ENCODE data around the gene PNPLA1. TPM values are rescaled to one million over a fixed set of nuclear protein-coding genes. Genes with fewer than 3 reads are reported as not detected.

Gene PNPLA1
- polyA plus RNA-seq, 4 donors: 0.11 to 2.7 (median 2.4) TPM

DNA sequence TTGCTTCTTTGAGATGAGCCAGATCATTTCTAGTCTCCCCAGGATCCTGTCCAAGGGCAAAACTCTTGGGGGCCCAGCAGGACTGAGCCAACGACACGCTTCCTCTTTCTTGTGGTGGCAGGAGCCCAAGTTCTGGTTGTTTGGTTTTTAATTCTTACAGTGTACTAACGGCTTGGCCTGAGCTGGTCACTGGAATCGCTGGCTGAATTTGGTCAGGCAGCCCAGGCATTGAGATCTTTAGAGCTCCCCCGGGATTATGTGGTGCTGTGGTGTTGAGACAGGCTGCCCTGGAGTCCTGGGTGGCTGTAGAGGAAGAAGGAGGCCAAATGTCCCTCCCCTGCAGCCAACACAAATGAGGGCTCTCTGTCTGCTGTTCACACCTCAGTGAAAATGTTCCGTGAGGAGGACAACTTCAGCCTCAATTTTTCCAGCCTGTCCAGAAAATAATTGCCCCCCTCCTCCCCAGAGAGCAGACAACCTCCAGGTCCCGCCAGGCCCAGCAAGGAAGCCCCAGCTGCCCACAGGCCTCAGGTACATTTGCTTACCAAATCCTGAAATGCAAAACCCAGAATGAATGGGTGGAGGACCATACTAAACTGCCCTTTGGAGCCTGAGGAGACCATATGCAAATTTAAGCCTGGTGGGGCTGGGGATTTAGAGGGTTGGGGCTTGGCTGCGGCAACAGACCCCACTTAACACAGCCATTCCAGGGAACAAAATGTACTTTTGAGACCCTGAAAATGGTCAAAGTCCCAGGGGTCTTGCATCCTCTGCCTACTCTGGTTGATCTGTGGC is 43.2 kb downstream of the PNPLA1 start:
- DNase-seq (ENCODE audit: low read depth in 4 of 4, low spot score in 3 of 4): no peak

- DNase-seq (ENCODE audit: low read depth in 4 of 4, low spot score in 3 of 4): no peak
Observed at GRCh38 chr6:36313649-36313936, 43.7 kb downstream of the PNPLA1 start.

- no peak for DNase-seq (ENCODE audit: low read depth in 4 of 4, low spot score in 3 of 4)
Observed at GRCh38 chr6:36314221-36315014, 44.6 kb downstream of the PNPLA1 start.

DNA sequence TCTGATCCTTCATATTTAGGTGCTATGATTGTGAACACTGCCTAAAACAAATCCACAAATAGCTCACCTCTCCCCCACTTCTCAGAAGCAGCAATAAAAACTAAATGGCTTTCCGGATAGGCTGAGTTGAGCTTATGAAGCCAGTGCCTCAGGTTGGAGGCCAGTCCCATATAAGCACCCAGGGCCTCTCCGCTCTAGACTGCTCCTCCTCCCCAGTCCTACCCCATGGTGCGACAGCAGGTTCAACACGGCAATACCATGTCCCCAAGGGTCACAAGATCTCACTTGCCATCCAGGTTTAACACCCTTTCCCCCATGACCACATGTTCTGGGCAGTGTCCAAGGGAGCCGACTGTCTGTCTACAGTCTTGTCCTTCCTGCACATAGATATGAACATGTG is 46.1 kb downstream of the PNPLA1 start:
- no peak for DNase-seq (ENCODE audit: low read depth in 4 of 4, low spot score in 3 of 4)

DNA sequence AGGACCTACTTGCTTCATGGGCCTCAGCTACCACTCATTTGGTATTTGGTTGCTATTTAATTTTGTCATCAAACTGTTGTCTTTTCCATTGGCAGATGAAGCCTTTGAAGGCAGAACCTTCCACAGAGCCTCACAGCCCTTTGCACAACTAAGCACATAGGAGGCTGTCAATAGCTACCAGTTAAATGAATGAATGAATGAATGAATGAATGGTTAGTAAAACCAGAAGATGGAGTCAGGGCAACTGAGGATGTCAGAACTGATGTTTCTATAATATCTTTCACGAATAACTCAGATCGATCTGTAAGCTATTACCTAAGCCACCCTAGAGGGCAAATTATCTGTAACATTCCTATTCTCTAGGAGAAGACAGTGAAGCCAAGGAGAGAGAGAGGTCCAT is 47.8 kb downstream of the PNPLA1 start:
- DNase-seq (ENCODE audit: low read depth in 4 of 4, low spot score in 3 of 4): no peak

GRCh38 chr6:36318690-36319435 is 49.0 kb downstream of the PNPLA1 start:
- DNase-seq (ENCODE audit: low read depth in 4 of 4, low spot score in 3 of 4): no peak

- DNase-seq (ENCODE audit: low read depth in 4 of 4, low spot score in 3 of 4): no peak
Observed at GRCh38 chr6:36319436-36319762, 49.5 kb downstream of the PNPLA1 start.

DNA sequence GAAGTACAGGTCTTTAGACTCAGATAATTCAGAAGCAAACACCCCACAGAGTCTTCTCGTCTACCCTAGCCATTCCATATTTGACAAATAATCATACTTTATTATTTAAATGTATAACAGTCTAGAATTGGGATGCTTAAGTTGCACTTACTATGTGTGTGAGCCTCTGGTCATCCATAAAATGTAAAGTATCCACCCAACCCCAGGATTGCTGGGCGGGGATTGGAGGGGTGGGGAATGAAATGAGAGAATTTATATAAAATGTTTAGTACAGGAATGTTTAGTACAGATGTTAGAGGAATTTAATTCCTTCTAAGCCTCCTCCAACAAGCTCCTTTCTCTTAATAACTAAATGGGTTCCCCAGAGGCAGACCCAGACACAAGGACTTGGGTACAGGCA is 50.0 kb downstream of the PNPLA1 start:
- DNase-seq (ENCODE audit: low read depth in 4 of 4, low spot score in 3 of 4): no peak

- no peak for DNase-seq (ENCODE audit: low read depth in 4 of 4, low spot score in 3 of 4)
Observed at GRCh38 chr6:36320475-36320874, 50.6 kb downstream of the PNPLA1 start.

DNA sequence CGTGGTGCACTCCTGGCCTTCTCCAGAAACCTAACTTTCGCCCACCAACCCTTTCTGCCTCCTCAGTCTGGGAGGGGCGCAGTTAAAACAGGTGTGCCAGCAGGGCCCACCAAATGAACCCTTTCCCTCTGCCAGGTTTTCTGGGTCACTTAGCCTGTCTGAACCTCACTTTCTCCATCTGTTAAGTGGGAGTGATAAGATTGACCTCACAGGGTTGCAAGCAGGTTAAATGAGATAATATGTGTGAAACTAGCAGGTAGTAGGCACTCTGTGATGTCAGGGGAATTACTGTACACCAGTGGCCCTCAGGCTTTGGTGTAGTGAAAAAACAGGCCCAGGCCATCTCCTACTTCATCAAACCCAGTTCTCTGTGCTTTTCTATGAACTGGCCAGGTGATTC is 52.7 kb downstream of the PNPLA1 start:
- DNase-seq (ENCODE audit: low read depth in 4 of 4, low spot score in 3 of 4): no peak

GRCh38 chr6:36323062-36323461 is 53.2 kb downstream of the PNPLA1 start:
- DNase-seq (ENCODE audit: low read depth in 4 of 4, low spot score in 3 of 4): no peak

- DNase-seq (ENCODE audit: low read depth in 4 of 4, low spot score in 3 of 4): no peak
Observed at GRCh38 chr6:36324191-36324590, 54.3 kb downstream of the PNPLA1 start.

DNA sequence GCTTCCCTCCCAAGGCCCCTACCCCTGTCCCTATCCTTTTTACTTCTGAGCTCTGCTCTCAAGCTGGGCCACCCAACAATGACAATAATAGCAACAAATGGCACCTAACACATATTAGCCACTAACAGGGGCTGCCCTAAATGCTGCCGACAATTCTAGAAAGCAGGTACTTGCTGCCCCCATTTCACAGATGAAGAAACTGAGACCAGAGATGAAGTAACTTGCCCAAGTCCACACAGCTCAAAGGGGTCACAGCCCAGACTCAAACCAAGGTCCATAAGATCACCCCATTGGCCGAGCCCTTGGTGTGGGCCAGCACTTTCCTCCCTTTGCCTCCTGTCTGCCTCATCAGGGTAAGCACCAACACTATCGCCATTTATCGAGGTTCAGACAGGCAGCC is 54.9 kb downstream of the PNPLA1 start:
- DNase-seq (ENCODE audit: low read depth in 4 of 4, low spot score in 3 of 4): no peak

DNA sequence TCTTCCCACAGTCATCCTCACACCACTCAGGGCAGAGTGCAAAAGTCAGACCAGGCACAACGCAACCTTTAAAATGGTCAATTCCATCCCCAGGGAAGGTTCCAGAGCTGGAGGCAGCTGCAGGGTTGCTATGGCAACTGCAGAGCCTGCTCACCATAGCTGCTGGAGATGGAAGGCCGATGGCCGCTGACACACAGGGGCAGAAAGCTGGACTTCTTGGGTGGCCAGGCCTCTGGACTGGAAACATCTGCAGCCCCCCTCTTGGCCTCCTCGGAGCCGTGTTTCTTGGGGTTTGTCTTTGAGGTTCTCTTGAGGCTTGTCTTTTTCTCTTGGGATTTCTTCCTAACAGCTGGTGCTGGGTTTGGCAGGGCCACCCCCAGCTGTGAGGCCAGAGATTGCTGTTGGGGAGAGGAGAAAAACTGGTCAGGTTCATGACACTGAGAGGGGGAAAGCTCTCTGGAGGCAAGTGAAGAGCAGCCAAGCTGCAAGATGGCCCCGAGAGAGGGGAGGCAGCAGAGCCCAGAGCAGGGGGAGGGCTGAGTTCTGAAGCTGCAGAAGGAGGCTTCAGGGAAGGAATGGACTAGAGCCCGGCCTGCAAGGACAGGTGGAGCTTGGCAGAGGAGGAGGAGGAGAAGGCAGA is 56.6 kb downstream of the PNPLA1 start:
- DNase-seq (ENCODE audit: low read depth in 4 of 4, low spot score in 3 of 4): no peak

DNA sequence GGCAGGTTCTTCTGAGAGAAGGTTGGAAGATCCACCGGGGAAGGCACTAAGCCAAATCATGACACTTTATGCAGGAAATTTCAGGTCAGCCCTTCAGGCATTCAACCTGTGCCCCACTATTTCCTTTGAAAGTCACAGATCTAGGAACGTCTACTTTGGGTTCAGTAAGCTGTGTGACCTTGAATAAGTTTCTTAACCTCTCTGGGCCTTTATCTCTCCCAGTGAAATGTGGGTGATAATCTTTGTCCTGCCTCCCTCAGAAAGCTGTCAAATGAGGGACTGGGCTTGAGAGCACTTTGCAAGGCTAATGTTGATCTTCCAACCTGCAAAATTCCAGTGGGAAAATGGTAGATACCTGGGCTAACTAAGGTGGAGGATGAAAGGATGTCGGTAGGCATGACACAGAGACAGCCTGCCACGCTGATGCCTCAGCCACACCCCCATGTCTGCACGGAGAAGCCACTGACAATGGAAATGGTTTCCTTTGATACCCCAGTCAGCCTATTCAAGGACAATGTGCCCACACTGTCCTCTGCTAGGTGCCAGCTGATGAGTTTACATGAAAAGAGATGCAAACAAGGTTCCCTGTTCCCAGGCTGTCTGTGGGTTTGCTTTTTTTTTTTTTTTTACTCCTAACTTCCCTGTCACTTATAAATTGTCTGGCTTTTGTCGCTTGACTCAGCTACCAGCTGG is 57.5 kb downstream of the PNPLA1 start:
- no peak for DNase-seq (ENCODE audit: low read depth in 4 of 4, low spot score in 3 of 4)

DNA sequence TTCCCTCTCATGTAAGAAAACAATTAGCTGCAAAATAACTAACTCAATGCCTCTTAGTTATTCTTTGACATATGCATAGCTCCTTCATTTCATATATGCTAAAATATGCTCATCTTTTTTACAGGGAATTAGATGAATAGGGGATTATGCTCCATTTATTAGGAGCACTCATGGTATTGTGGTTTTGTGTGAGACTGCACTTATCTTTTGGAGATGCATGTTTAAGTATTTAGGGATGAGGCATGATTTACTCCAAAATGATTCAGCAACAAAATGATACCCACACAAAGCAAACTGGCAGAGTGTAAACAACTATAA is 58.0 kb downstream of the PNPLA1 start:
- no peak for DNase-seq (ENCODE audit: low read depth in 4 of 4, low spot score in 3 of 4)

DNA sequence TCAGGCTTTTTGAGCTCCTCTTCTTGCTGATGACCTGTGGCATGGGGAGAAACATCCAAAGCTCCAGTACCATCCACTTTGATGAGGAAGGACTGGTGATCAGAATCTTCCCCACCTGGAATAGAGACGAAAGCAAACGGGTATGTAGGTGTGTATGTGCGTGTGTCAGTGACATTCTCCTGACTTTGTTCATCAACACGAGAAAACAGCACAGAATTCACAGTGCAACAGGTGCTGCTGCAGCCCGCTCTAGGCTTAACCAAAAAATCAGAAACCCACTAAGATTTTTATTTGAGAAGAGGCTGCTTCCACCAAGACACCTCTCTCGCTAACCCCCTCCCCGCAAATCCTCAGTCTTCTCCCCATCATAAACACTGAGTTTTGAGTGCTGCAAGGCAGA is 58.7 kb downstream of the PNPLA1 start:
- DNase-seq (ENCODE audit: low read depth in 4 of 4, low spot score in 3 of 4): no peak

DNA sequence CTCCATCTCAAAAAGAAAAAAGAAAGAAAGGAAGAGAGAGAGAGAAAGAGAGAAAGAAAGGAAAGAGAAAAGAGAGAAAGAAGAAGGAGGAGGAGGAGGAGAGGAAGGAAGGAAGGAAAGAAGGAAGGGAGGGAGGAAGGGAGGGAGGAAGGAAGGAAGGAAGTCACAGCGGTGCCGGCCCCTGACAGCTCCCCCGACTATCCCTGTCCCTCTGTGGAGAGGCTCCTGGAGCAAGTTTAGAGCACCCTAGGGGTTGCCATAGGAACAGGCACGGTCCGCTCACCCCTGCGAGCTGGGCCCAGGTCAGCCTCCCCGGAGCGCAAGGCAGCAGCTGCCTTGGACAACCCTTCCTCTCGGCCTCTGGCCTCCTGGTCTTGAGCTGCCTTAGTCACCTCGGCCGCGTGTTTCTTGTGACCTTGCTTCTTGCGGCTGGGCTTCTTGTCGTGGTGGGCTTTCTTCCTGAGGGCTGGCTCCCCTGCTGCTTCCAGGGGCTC is 60.0 kb downstream of the PNPLA1 start:
- DNase-seq (ENCODE audit: low read depth in 4 of 4, low spot score in 3 of 4): no peak

- no peak for DNase-seq (ENCODE audit: low read depth in 4 of 4, low spot score in 3 of 4)
Observed at GRCh38 chr6:36330366-36330765, 60.5 kb downstream of the PNPLA1 start.

DNA sequence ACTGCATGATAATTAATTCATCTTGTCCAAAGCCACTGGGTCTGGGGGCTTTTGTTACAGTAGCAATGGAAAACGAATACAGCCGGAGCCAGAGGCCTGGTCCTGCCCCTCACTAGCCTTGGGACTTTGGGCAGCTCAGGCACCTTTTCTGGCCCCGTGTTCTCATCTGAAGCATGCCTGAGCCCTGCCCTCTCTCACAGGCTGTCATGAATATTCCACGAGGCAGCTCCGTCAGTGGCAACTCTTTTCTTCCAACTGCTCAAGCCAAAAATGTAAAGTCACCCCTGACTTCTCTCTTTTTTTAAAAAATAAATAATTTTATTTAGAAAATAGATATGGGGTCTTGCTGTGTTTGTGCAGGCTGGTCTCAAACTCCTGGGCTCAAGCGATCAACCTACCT is 61.5 kb downstream of the PNPLA1 start:
- no peak for DNase-seq (ENCODE audit: low read depth in 4 of 4, low spot score in 3 of 4)
